PC-3 (cell line): ENCODE measurements around the gene HPSE2. TPM values are rescaled to one million over a fixed set of nuclear protein-coding genes. Genes with fewer than 3 reads are reported as not detected.

Source experiments
- ATAC-seq: fragments of 200-7000 bp; cut with Tn5 transposase; 2 replicates; pipeline ENCODE4 v1.9.1; 2020; ENCODE audit warnings: mild to moderate bottlenecking, moderate library complexity
- BruUV-seq: library from RNA; stranded (reverse); fragments of 400-500 nt; replicated peaks from 2 replicates; lab custom pipeline; 2021; lab: Mats Ljungman, UMichigan
- CTCF ChIA-PET: fragments of 300-600 bp; sonication (Branson Sonifier 250); formaldehyde crosslinking; loops from one replicate; lab custom pipeline; 2022; ENCODE audit warnings: antibody characterized with exemption; lab: Charles Lee
- POLR2A ChIA-PET: fragments of 300-600 bp; sonication (Branson Sonifier 250); formaldehyde crosslinking; loops from one replicate; lab custom pipeline; 2022; ENCODE audit warnings: antibody characterized with exemption; ENCODE audit not compliant: unreplicated experiment; lab: Charles Lee
- DNase-seq: peaks from one replicate; pipeline ENCODE4 v3.0.0-alpha.2; 2015
- H2AFZ ChIP-seq: fragments of 300-600 bp; sonication (generic); 2 replicates; pipeline ENCODE4 v1.6.0; 2016; ENCODE audit warnings: antibody characterized with exemption, low read length
- H3F3A ChIP-seq: fragments of 300-600 bp; sonication (generic); one replicate; pipeline ENCODE4 v1.6.0; 2017; ENCODE audit warnings: antibody characterized with exemption, low read length, control low read depth, mild to moderate bottlenecking; ENCODE audit not compliant: unreplicated experiment
- H3K27ac ChIP-seq: fragments of 300-600 bp; sonication (generic); 2 replicates; pipeline ENCODE4 v1.5.1; 2016; ENCODE audit warnings: mild to moderate bottlenecking, low read length
- H3K27me3 ChIP-seq: fragments of 300-600 bp; sonication (generic); 2 replicates; pipeline ENCODE4 v1.6.1; 2016; ENCODE audit warnings: low read length, mixed read lengths
- H3K36me3 ChIP-seq: fragments of 300-600 bp; sonication (generic); 2 replicates; pipeline ENCODE4 v1.6.1; 2016; ENCODE audit warnings: low read depth, mixed run types, low read length, mixed read lengths
- H3K4me1 ChIP-seq: fragments of 300-600 bp; sonication (generic); 2 replicates; pipeline ENCODE4 v1.5.1; 2016; ENCODE audit warnings: low read length; ENCODE audit not compliant: insufficient read depth
- H3K4me2 ChIP-seq: fragments of 300-600 bp; sonication (generic); 2 replicates; pipeline ENCODE4 v1.6.0; 2016; ENCODE audit warnings: low read length
- H3K4me3 ChIP-seq: fragments of 300-600 bp; sonication (generic); 2 replicates; pipeline ENCODE4 v1.5.1; 2016; ENCODE audit warnings: mild to moderate bottlenecking, low read length, mixed read lengths
- H3K79me2 ChIP-seq: fragments of 300-600 bp; sonication (generic); 2 replicates; pipeline ENCODE4 v1.6.1; 2017; ENCODE audit warnings: low read length, mixed read lengths
- H3K9ac ChIP-seq: fragments of 300-600 bp; sonication (generic); 2 replicates; pipeline ENCODE4 v1.6.0; 2016; ENCODE audit warnings: mild to moderate bottlenecking, low read length
- H3K9me2 ChIP-seq: fragments of 300-600 bp; sonication (generic); replicated peaks from 2 replicates; pipeline ENCODE4 v1.6.1; 2016; ENCODE audit warnings: mixed run types, low read length, mixed read lengths
- H3K9me3 ChIP-seq: fragments of 300-600 bp; sonication (generic); 2 replicates; pipeline ENCODE4 v1.6.1; 2016; ENCODE audit warnings: low read length, mixed read lengths
- H4K20me1 ChIP-seq: fragments of 300-600 bp; sonication (generic); 2 replicates; pipeline ENCODE4 v1.6.1; 2016; ENCODE audit warnings: low read length, mixed read lengths
- CTCF ChIP-seq: fragments of 300-600 bp; sonication (generic); conservative IDR thresholded peaks from 2 replicates; pipeline ENCODE4 v1.5.1; 2017; ENCODE audit warnings: antibody characterized with exemption, low read depth, mild to moderate bottlenecking, low read length
- EZH2 ChIP-seq: fragments of 300-600 bp; sonication (generic); IDR thresholded peaks from one replicate; pipeline ENCODE4 v1.6.1; 2017; ENCODE audit warnings: antibody characterized with exemption, mild to moderate bottlenecking, low read length; ENCODE audit not compliant: unreplicated experiment
- EZH2phosphoT487 ChIP-seq: fragments of 300-600 bp; sonication (generic); IDR thresholded peaks from 2 replicates; pipeline ENCODE4 v1.6.1; 2018; ENCODE audit warnings: mild to moderate bottlenecking, antibody characterized with exemption, low read length, borderline replicate concordance
- intact Hi-C: fragments of 100-400 bp; cut with micrococcal nuclease; formaldehyde crosslinking; loops from 2 replicates; pipeline ENCODE4 v1.9.0; 2023
- total RNA-seq: library from RNA; depleted of rRNA; stranded (reverse); fragments of >200 nt; gene quantifications from 2 replicates; pipeline ENCODE4 v1.2.3, GENCODE V29; 2014

The HPSE2 gene
- total RNA-seq, 1 experiment from 2014 or later: 0.15 TPM

GRCh38 chr10:98458809-98459784 lies 776.6 kb downstream of the HPSE2 start:
- Histone ChIP-seq H2AFZ (no peak overlapping the region), H3K9ac (no peak overlapping the region), H4K20me1 (no peaks in the 10 kb centered on the region), H3F3A (no peaks in the 10 kb centered on the region), H3K9me2 (no peaks in the 10 kb centered on the region), H3K4me3 (no peak overlapping the region), H3K79me2 (no peaks in the 10 kb centered on the region), H3K36me3 (no peaks in the 10 kb centered on the region), H3K4me2 (no peak overlapping the region), H3K9me3 (no peaks in the 10 kb centered on the region), H3K27me3 (no peaks in the 10 kb centered on the region), H3K27ac (no peak overlapping the region), H3K4me1 (peaks cover 20% of the 10 kb centered on the region)
- no TSS peak for BruUV-seq
- intact Hi-C loops: no loop called here
- ATAC-seq: no peak
- TF ChIP-seq EZH2phosphoT487 (no peak), EZH2 (no peak), CTCF (no peak)
- DNase-seq: no peak
- CTCF ChIA-PET: no interaction called here
- POLR2A ChIA-PET: no interaction called here

- no peak overlapping the region for H3K27ac ChIP-seq
- H3F3A ChIP-seq: no peaks in the 10 kb centered on the region
- DNase-seq: no peak
- intact Hi-C loops: no loop called here
- H3K9ac ChIP-seq: no peak overlapping the region
- no peak overlapping the region for H2AFZ ChIP-seq
- ChIA-PET CTCF (no interaction called here), POLR2A (no interaction called here)
- no peaks in the 10 kb centered on the region for H3K9me3 ChIP-seq
- H3K36me3 ChIP-seq: no peaks in the 10 kb centered on the region
- H3K79me2 ChIP-seq: no peaks in the 10 kb centered on the region
- no peak for ATAC-seq
- no peaks in the 10 kb centered on the region for H4K20me1 ChIP-seq
- no peak overlapping the region for H3K4me2 ChIP-seq
- TF ChIP-seq EZH2 (no peak), EZH2phosphoT487 (no peak), CTCF (no peak)
- H3K9me2 ChIP-seq: no peaks in the 10 kb centered on the region
- H3K4me1 ChIP-seq: peaks cover 20% of the 10 kb centered on the region
- no peak overlapping the region for H3K4me3 ChIP-seq
- no peaks in the 10 kb centered on the region for H3K27me3 ChIP-seq
- BruUV-seq: no TSS peak
Measured at GRCh38 chr10:98457721-98458120, 777.9 kb downstream of the HPSE2 start.
